Bronchial epithelial cell (primary cell): ENCODE results near the gene GBE1. TPM values are rescaled to one million over a fixed set of nuclear protein-coding genes. Genes with fewer than 3 reads are reported as not detected.

ENCODE experiments used
- DNase-seq: peaks from one replicate; pipeline ENCODE4 v3.0.0-alpha.2; 2010; ENCODE audit warnings: low read depth
- FAIRE-seq: peaks from 2 replicates; lab custom pipeline; 2011; peaks lifted over from hg19 to GRCh38; lab: Jason Lieb, UNC
- H3K27me3 ChIP-seq: 2 replicates; pipeline ENCODE4 v1.5.1; 2011; ENCODE audit warnings: low read length; ENCODE audit not compliant: control insufficient read depth, insufficient read depth
- H3K36me3 ChIP-seq: 2 replicates; pipeline ENCODE4 v1.5.1; 2011; ENCODE audit warnings: low read length; ENCODE audit not compliant: control insufficient read depth, insufficient read depth
- H3K4me3 ChIP-seq: 2 replicates; pipeline ENCODE4 v1.5.1; 2011; ENCODE audit warnings: mild to moderate bottlenecking, low read depth, low read length, control low read depth
- CTCF ChIP-seq: IDR thresholded peaks from 2 replicates; pipeline ENCODE4 v1.5.1; 2011; ENCODE audit warnings: mild to moderate bottlenecking, moderate library complexity, low read length, control low read depth, inconsistent platforms; ENCODE audit not compliant: insufficient read depth, severe bottlenecking
- total RNA-seq: library from RNA; depleted of rRNA; stranded (reverse); fragments of >200 nt; gene quantifications from 2 replicates; pipeline ENCODE4 v1.2.1, GENCODE V29; 2014

The GBE1 gene
- total RNA-seq, 1 donor from 2014 or later, result 94.0 TPM

- H3K27me3 ChIP-seq, result no peaks in the 10 kb centered on the region
- no peak for TF ChIP-seq CTCF
- FAIRE-seq (no peak), DNase-seq (no peak)
- H3K36me3 ChIP-seq, result no peaks in the 10 kb centered on the region
- no peak overlapping the region for H3K4me3 ChIP-seq
Observed at GRCh38 chr3:81463781-81464180, 297.7 kb downstream of the GBE1 start.

- H3K36me3 ChIP-seq, result no peaks in the 10 kb centered on the region
- TF ChIP-seq CTCF, result no peak
- H3K27me3 ChIP-seq, result no peaks in the 10 kb centered on the region
- FAIRE-seq (no peak), DNase-seq (no peak)
- H3K4me3 ChIP-seq, result no peak overlapping the region
Observed at GRCh38 chr3:81462921-81463320, 298.5 kb downstream of the GBE1 start.

- H3K4me3 ChIP-seq, result no peak overlapping the region
Observed at GRCh38 chr3:81459733-81460132, 301.7 kb downstream of the GBE1 start.

GRCh38 chr3:81452418-81452817 lies 309.0 kb downstream of the GBE1 start:
- no peaks in the 10 kb centered on the region for H3K27me3 ChIP-seq
- DNase-seq, result no peak
- no peak overlapping the region for H3K4me3 ChIP-seq
- no peak for TF ChIP-seq CTCF
- no peak for FAIRE-seq
- H3K36me3 ChIP-seq, result no peaks in the 10 kb centered on the region

More at GRCh38 chr3:81459733-81460132, 301.7 kb downstream of the GBE1 start:
- no peak for DNase-seq
- H3K36me3 ChIP-seq, result no peaks in the 10 kb centered on the region
- TF ChIP-seq CTCF, result no peak
- no peaks in the 10 kb centered on the region for H3K27me3 ChIP-seq
- no peak for FAIRE-seq

GRCh38 chr3:81451611-81452010 lies 309.8 kb downstream of the GBE1 start:
- FAIRE-seq, result no peak
- peak; percentile 59 for DNase-seq
- Histone ChIP-seq H3K27me3 (no peaks in the 10 kb centered on the region), H3K4me3 (no peak overlapping the region), H3K36me3 (no peaks in the 10 kb centered on the region)
- TF ChIP-seq CTCF, result no peak

- H3K4me3 ChIP-seq, result no peak overlapping the region
- no peak for TF ChIP-seq CTCF
- FAIRE-seq, result no peak
Observed at GRCh38 chr3:81451140-81451539, 310.3 kb downstream of the GBE1 start.

More at GRCh38 chr3:81451140-81451539, 310.3 kb downstream of the GBE1 start:
- no peaks in the 10 kb centered on the region for H3K36me3 ChIP-seq
- no peaks in the 10 kb centered on the region for H3K27me3 ChIP-seq
- no peak for DNase-seq
